Measurements from ENCODE around the gene PLXDC2.

GRCh38 chr10:20281579-20281978, 465.3 kb downstream of the PLXDC2 start:
- no peak for TF ChIP-seq EZH2 (IDR thresholded peaks at IDR 0.05; ENCODE audit: low read length, unreplicated experiment)
- no peak for TF ChIP-seq CTCF (conservative IDR thresholded peaks at IDR 0.05; ENCODE audit: low read depth, low read length)
